ENCODE measurements around the gene STARD5.

STARD5 gene

DNA sequence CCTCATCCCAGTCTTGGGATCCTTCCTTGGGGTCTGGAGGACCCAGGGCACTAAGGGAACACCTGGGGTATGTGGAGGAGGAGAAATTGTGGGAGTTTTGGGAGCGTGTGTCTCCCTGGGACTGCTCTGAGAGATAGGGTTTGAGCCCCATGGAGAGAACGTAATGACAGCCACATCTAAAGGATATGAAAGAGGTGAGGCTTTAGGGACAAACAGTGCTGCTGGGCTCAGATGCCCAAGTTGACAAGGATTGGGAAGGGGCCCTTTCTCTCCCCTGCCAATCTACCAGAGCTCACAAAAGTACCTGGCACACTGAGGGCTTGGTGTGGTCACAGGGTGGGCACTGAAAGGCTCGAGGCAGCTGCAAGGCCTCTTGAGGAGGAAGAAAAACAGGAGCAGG lies 13.3 kb upstream of the STARD5 start:
- Histone ChIP-seq H3K9me3 (ENCODE audit: control insufficient read depth, insufficient read depth, low read length) (no peaks in the 10 kb centered on the region), H4K20me1 (ENCODE audit: control insufficient read depth, insufficient read depth, low read depth, low read length) (no peaks in the 10 kb centered on the region), H3K36me3 (ENCODE audit: control insufficient read depth, low read length) (no peaks in the 10 kb centered on the region), H3K4me1 (ENCODE audit: control insufficient read depth, low read length) (peaks cover 5% of the 10 kb centered on the region; the same call in 1 of the 2 replicates), H3K4me2 (ENCODE audit: low read length) (no peak overlapping the region), H3K27me3 (ENCODE audit: control insufficient read depth, low read length) (peaks cover 12% of the 10 kb centered on the region), H3K27ac (ENCODE audit: low read depth, low read length) (no peak overlapping the region), H3F3A (ENCODE audit: control insufficient read depth, insufficient read depth) (no peaks in the 10 kb centered on the region), H3K9me2 (replicated peaks; ENCODE audit: control insufficient read depth, low read length) (no peaks in the 10 kb centered on the region), H3K79me2 (ENCODE audit: control insufficient read depth, low read length) (no peaks in the 10 kb centered on the region), H3K4me3 (ENCODE audit: low read length) (no peak overlapping the region)
- no peak for TF ChIP-seq EZH2phosphoT487 (IDR thresholded peaks at IDR 0.05; ENCODE audit: borderline replicate concordance, low read length)
- TF ChIP-seq, protein P1, sequence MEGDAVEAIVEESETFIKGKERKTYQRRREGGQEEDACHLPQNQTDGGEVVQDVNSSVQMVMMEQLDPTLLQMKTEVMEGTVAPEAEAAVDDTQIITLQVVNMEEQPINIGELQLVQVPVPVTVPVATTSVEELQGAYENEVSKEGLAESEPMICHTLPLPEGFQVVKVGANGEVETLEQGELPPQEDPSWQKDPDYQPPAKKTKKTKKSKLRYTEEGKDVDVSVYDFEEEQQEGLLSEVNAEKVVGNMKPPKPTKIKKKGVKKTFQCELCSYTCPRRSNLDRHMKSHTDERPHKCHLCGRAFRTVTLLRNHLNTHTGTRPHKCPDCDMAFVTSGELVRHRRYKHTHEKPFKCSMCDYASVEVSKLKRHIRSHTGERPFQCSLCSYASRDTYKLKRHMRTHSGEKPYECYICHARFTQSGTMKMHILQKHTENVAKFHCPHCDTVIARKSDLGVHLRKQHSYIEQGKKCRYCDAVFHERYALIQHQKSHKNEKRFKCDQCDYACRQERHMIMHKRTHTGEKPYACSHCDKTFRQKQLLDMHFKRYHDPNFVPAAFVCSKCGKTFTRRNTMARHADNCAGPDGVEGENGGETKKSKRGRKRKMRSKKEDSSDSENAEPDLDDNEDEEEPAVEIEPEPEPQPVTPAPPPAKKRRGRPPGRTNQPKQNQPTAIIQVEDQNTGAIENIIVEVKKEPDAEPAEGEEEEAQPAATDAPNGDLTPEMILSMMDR (IDR thresholded peaks at IDR 0.05; ENCODE audit: low read depth, low read length, poor library complexity, severe bottlenecking) = no peak

DNA sequence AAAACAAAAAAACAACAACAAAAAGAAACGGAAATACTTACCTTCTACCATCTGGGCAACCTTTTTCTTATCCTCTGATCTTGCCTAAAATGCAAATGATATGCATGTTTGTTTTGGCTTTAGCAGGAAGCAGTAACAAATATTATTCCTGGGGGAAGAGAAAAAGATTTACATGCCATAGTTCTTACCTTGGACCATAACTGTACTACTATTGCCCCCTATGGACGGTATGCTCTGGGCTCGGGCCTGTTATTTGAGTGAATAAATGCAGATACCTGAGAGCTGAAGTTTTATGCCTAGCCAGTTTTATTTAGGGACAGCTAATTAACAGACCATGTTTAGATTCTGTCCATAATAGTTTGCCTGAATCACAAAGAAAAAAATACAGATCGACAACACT lies 12.6 kb upstream of the STARD5 start:
- H3K9me3 ChIP-seq (ENCODE audit: control insufficient read depth, insufficient read depth, low read length) = no peaks in the 10 kb centered on the region
- H3K9me2 ChIP-seq (replicated peaks; ENCODE audit: control insufficient read depth, low read length) = no peaks in the 10 kb centered on the region
- H3K79me2 ChIP-seq (ENCODE audit: control insufficient read depth, low read length) = no peaks in the 10 kb centered on the region
- H3K4me1 ChIP-seq (ENCODE audit: control insufficient read depth, low read length) = peaks cover 5% of the 10 kb centered on the region; the same call in 1 of the 2 replicates
- no peak for TF ChIP-seq EZH2phosphoT487 (IDR thresholded peaks at IDR 0.05; ENCODE audit: borderline replicate concordance, low read length)
- TF ChIP-seq, protein P1 (IDR thresholded peaks at IDR 0.05; ENCODE audit: low read depth, low read length, poor library complexity, severe bottlenecking) = peak; percentile 69
- no peaks in the 10 kb centered on the region for H3K36me3 ChIP-seq (ENCODE audit: control insufficient read depth, low read length)
- H4K20me1 ChIP-seq (ENCODE audit: control insufficient read depth, insufficient read depth, low read depth, low read length) = no peaks in the 10 kb centered on the region
- H3K4me2 ChIP-seq (ENCODE audit: low read length) = no peak overlapping the region
- peaks cover 12% of the 10 kb centered on the region for H3K27me3 ChIP-seq (ENCODE audit: control insufficient read depth, low read length)
- H3F3A ChIP-seq (ENCODE audit: control insufficient read depth, insufficient read depth) = no peaks in the 10 kb centered on the region
- no peak overlapping the region for H3K4me3 ChIP-seq (ENCODE audit: low read length)
- H3K27ac ChIP-seq (ENCODE audit: low read depth, low read length) = no peak overlapping the region

DNA sequence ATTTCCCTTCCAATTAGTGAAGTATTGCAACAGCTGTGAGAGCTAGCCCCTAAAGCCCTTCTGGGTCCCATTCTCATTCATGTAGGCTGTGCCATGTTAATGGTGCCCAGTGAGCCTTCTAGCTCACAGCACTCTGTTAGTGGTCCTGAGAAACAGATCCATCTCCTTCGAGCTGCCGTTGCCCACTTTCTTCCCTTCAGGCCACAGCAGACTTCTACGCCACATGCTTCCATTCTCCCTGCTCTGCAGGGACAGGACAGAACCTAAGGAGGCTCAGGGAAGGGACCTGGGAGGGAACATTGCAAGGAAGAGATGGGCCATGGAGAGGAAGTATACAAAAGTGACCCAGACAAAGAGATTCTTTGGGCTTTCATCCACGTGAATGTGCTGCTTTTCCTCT lies 11.7 kb upstream of the STARD5 start:
- peaks cover 6% of the 10 kb centered on the region for H3K27me3 ChIP-seq (ENCODE audit: control insufficient read depth, low read length)
- no peak for TF ChIP-seq EZH2phosphoT487 (IDR thresholded peaks at IDR 0.05; ENCODE audit: borderline replicate concordance, low read length)
- TF ChIP-seq, protein P1 (IDR thresholded peaks at IDR 0.05; ENCODE audit: low read depth, low read length, poor library complexity, severe bottlenecking) = no peak

More for the DNA sequence above, 11.7 kb upstream of the STARD5 start:
- no peaks in the 10 kb centered on the region for H3K36me3 ChIP-seq (ENCODE audit: control insufficient read depth, low read length)
- no peak overlapping the region for H3K4me2 ChIP-seq (ENCODE audit: low read length)
- H3K4me3 ChIP-seq (ENCODE audit: low read length) = no peak overlapping the region
- H3K4me1 ChIP-seq (ENCODE audit: control insufficient read depth, low read length) = peaks cover 5% of the 10 kb centered on the region; the same call in 1 of the 2 replicates
- no peaks in the 10 kb centered on the region for H3K9me3 ChIP-seq (ENCODE audit: control insufficient read depth, insufficient read depth, low read length)
- H4K20me1 ChIP-seq (ENCODE audit: control insufficient read depth, insufficient read depth, low read depth, low read length) = no peaks in the 10 kb centered on the region
- H3K79me2 ChIP-seq (ENCODE audit: control insufficient read depth, low read length) = no peaks in the 10 kb centered on the region
- no peaks in the 10 kb centered on the region for H3F3A ChIP-seq (ENCODE audit: control insufficient read depth, insufficient read depth)
- no peak overlapping the region for H3K27ac ChIP-seq (ENCODE audit: low read depth, low read length)
- H3K9me2 ChIP-seq (replicated peaks; ENCODE audit: control insufficient read depth, low read length) = no peaks in the 10 kb centered on the region

Data from DOHH2 (cell line).